HepG2 (cell line): ENCODE measurements around the gene LRRC3. TPM values are rescaled to one million over a fixed set of nuclear protein-coding genes. Genes with fewer than 3 reads are reported as not detected.
A peak's percentile ranks its signal among the peaks of the same experiment; 100 is the strongest.

Experiments
- HHEX ChIP-seq: IDR thresholded peaks from 2 replicates; pipeline ENCODE4 v1.6.1; 2016; ENCODE audit warnings: control low read depth
- HMGXB3 ChIP-seq: sonication (generic); formaldehyde crosslinking; IDR thresholded peaks from 2 replicates; pipeline ENCODE4 v1.4.0; 2020; ENCODE audit warnings: missing genetic modification reagents, borderline replicate concordance
- KIAA2018 ChIP-seq: sonication (generic); formaldehyde crosslinking; IDR thresholded peaks from 2 replicates; pipeline ENCODE4 v1.5.0; 2020; ENCODE audit warnings: mild to moderate bottlenecking, missing genetic modification reagents, borderline replicate concordance
- NPAS2 ChIP-seq: sonication (generic); formaldehyde crosslinking; IDR thresholded peaks from 2 replicates; pipeline ENCODE4 v1.8.0; 2022; ENCODE audit warnings: mild to moderate bottlenecking, missing genetic modification reagents, borderline replicate concordance
- RELA ChIP-seq: sonication (generic); formaldehyde crosslinking; IDR thresholded peaks from 2 replicates; pipeline ENCODE4 v1.4.0; 2020; ENCODE audit warnings: missing genetic modification reagents
- SUZ12 ChIP-seq: fragments of 150-350 bp; IDR thresholded peaks from 2 replicates; pipeline ENCODE4 v1.6.1; 2014; ENCODE audit warnings: low read depth, low read length
- TOPORS ChIP-seq: sonication (generic); formaldehyde crosslinking; IDR thresholded peaks from 2 replicates; pipeline ENCODE4 v1.8.0; 2023; ENCODE audit warnings: mild to moderate bottlenecking, missing genetic modification reagents
- ZBTB37 ChIP-seq: sonication (generic); formaldehyde crosslinking; IDR thresholded peaks from 2 replicates; pipeline ENCODE4 v1.4.0; 2020; ENCODE audit warnings: mild to moderate bottlenecking, missing genetic modification reagents
- polyA plus RNA-seq, 8 experiments: library from polyadenylated mRNA; depleted of rRNA in 3 of 8; stranded (reverse) in 7 of 8; unstranded in 1 of 8; fragments of >200 nt; fragmentation: Illumina TruSeq in 4 of 8; extraction: Trizol in 4 of 8; gene quantifications; 2 replicates each; pipeline versions ENCODE4 v1.2.1 to v1.2.3, GENCODE V29; 2011 to 2016; ENCODE audit warnings: low read depth in 4 of 8, missing spikeins in 1 of 8, mixed read lengths in 1 of 8; ENCODE audit not compliant: insufficient read depth in 1 of 8
- total RNA-seq, 5 experiments: library from RNA; depleted of rRNA; stranded (reverse); fragments of >200 nt; fragmentation: Illumina TruSeq; extraction: Trizol; gene quantifications; 2 replicates each; pipeline ENCODE4 v1.2.3, GENCODE V29; 2016; ENCODE audit warnings: low read depth in 1 of 5
- TF ChIP-seq, protein P1 (sequence below): sonication (generic); formaldehyde crosslinking; IDR thresholded peaks from 2 replicates; pipeline ENCODE4 v1.8.1; 2023; ENCODE audit warnings: mild to moderate bottlenecking, moderate library complexity, missing genetic modification reagents
- TF ChIP-seq, protein P2 (sequence below): sonication (generic); formaldehyde crosslinking; IDR thresholded peaks from 2 replicates; pipeline ENCODE4 v1.4.0; 2020; ENCODE audit warnings: mild to moderate bottlenecking, missing genetic modification reagents, borderline replicate concordance

LRRC3 gene
- total and polyA plus RNA-seq, 2 of the 13 experiments (the other 11 are each of a cell fraction or from before 2014, with no cell fraction given): 4.8 to 16.5 TPM

DNA sequence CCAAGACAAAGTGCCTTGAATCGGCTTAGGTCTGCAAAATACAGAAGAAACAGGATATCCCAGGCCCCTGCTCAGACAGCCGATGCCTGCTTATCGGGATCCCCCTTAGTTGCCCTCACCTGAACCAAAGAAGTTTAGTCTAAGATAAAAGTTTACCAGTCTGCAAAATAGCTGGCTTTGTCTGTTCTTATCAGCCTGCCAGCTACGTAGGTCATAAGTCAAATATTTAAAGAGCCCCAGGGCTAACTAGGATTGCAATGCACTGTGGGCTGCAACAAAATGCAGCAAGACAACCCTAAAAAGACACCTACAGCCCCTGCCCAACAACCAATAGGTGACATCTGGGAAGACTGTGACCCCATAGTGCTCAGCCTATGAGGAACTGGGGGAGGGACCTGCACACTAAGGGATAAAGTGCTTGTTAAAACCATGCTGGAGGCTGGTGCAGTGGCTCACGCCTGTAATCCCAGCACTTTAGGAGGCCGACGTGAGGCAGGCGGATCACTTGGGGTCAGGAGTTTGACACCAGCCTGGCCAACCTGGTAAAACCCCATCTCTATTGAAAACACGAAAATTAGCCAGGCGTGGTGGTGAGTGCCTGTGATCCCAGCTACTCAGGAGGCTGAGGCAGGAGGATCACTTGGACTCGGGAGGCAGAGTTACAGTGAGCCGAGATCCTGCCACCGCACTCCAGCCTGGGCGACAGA, 27.4 kb downstream of the LRRC3 start (continued):
- TF ChIP-seq ZBTB37 (CRISPR knock-in tag) (no peak), TOPORS (CRISPR knock-in tag) (0 out of 2 replicates have a peak, but pooled peaks have one; percentile 55), HMGXB3 (CRISPR knock-in tag) (no peak; the same call in 1 of the 2 replicates), KIAA2018 (CRISPR knock-in tag) (no peak), SUZ12 (no peak), RELA (CRISPR knock-in tag) (no peak), HHEX (CRISPR knock-in tag) (no peak), NPAS2 (CRISPR knock-in tag) (no peak)
- TF ChIP-seq, protein P1, sequence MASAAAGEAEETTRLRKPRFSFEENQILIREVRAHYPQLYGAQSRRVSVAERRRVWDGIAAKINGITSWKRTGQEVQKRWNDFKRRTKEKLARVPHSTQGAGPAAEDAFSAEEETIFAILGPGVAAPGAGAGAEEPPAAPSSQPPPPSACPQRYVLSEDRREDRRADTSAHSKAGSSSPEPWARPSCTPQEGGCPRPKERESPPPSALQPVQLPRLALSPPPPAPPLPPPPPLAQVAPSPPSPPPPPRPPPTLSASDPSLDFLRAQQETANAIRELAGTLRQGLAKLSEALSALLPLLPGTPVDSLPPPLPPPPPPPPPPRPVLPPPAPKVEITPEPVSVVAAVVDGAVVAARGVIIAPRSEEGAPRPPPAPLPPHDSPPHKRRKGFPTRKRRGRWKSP: no peak; the same call in 1 of the 2 replicates
- TF ChIP-seq, protein P2, sequence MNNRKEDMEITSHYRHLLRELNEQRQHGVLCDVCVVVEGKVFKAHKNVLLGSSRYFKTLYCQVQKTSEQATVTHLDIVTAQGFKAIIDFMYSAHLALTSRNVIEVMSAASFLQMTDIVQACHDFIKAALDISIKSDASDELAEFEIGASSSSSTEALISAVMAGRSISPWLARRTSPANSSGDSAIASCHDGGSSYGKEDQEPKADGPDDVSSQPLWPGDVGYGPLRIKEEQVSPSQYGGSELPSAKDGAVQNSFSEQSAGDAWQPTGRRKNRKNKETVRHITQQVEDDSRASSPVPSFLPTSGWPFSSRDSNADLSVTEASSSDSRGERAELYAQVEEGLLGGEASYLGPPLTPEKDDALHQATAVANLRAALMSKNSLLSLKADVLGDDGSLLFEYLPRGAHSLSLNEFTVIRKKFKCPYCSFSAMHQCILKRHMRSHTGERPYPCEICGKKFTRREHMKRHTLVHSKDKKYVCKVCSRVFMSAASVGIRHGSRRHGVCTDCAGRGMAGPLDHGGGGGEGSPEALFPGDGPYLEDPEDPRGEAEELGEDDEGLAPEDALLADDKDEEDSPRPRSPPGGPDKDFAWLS (CRISPR knock-in tag): no peak
